Ovary (tissue), 9 donors: ENCODE measurements around the gene BAG3. TPM values are rescaled to one million over a fixed set of nuclear protein-coding genes. Genes with fewer than 3 reads are reported as not detected.

ENCODE experiments used
- DNase-seq, 5 donors: peaks; one replicate each; pipeline ENCODE4 v3.0.0-alpha.2; 2019 to 2020
- H3K27ac ChIP-seq, 2 donors: fragments of 200-600 bp; one replicate each; pipeline versions ENCODE4 v1.5.1 to v1.8.0; 2019 to 2022
- H3K27me3 ChIP-seq: fragments of 200-600 bp; one replicate; pipeline ENCODE4 v1.8.0; 2022
- H3K36me3 ChIP-seq: fragments of 200-600 bp; sonication (generic); one replicate; pipeline ENCODE4 v1.5.1; 2019
- H3K4me1 ChIP-seq: one replicate; pipeline ENCODE4 v1.8.1; 2013; ENCODE audit warnings: mild to moderate bottlenecking, moderate library complexity; ENCODE audit not compliant: insufficient read depth
- H3K4me3 ChIP-seq: fragments of 200-600 bp; sonication (generic); one replicate; pipeline ENCODE4 v1.5.1; 2017
- H3K9me3 ChIP-seq, 2 donors: fragments of 200-600 bp in 1 of 2; sonication (generic) in 1 of 2; one replicate each; pipeline versions ENCODE4 v1.5.1 to v1.8.1; 2013 to 2019; ENCODE audit warnings: mild to moderate bottlenecking in 1 of 2, moderate library complexity in 1 of 2
- EP300 ChIP-seq: sonication (generic); formaldehyde crosslinking; IDR thresholded peaks from one replicate; pipeline ENCODE4 v1.6.1; 2017; ENCODE audit warnings: antibody characterized with exemption
- POLR2A ChIP-seq: fragments of 450-650 bp; IDR thresholded peaks from one replicate; pipeline ENCODE4 v1.6.1; 2017; ENCODE audit warnings: antibody characterized with exemption, mild to moderate bottlenecking, moderate library complexity
- WGBS, 3 donors: extraction: QIAGEN DNeasy Blood & Tissue Kit in 1 of 3; methylation state at CpG; one replicate each; pipeline versions ENCODE4 v1.1.5 to v1.1.7; 2013 to 2017; 5-methylcytosine and 5-hydroxymethylcytosine counted together
- intact Hi-C, 4 donors: fragments of 100-400 bp; cut with DNase I; formaldehyde crosslinking; loops; one replicate each; pipeline versions ENCODE4 v1.11.0 to v1.15.1; 2022 to 2023
- polyA plus RNA-seq, 2 donors: library from polyadenylated mRNA; stranded (reverse); fragments of 200-250 nt in 1 of 2; fragments of 350-450 nt in 1 of 2; fragmentation: Illumina TruSeq in 1 of 2; extraction: RNeasy Lipid Tissue Mini Kit (QIAGEN cat#74804) in 1 of 2; gene quantifications; one replicate each; pipeline ENCODE4 v1.2.3, GENCODE V29; 2013 to 2014
- total RNA-seq, 7 donors: library from RNA; depleted of rRNA in 2 of 7; stranded (reverse); fragments of >200 nt in 2 of 7; fragmentation: NEBNext Ultra II Directional in 3 of 7; extraction: Animal tissue kit (Norgen Biotek cat#: 25700) in 3 of 7; gene quantifications; one replicate each; pipeline versions ENCODE4 v1.1.0 to v1.2.4, GENCODE V29; 2016 to 2023
- TF ChIP-seq, protein P1 (sequence below), 3 donors: fragments of 450-650 bp in 2 of 3; fragments of 200-600 bp in 1 of 3; IDR thresholded peaks; one replicate each; pipeline versions ENCODE4 v1.5.1 to v1.8.0; 2016 to 2022; ENCODE audit warnings: antibody characterized with exemption in 3 of 3, mild to moderate bottlenecking in 1 of 3
- donor health status: DM: no; HTN: no; CAD: no; lungs with moderate emphysema.
- donor health status: DM: no; HTN: no; CAD: no.
- donor health status: Bipolar disorder and iron deficiency.
- donor health status: DM: yes; HTN: yes; CAD: no.
- donor health status: DM: no; HTN: no; CAD: no.
- donor health status: DM: yes; HTN: yes; CAD: no.

BAG3 gene
- total and polyA plus RNA-seq, 9 donors = 13.7 to 33.5 (median 26.9) TPM

DNA sequence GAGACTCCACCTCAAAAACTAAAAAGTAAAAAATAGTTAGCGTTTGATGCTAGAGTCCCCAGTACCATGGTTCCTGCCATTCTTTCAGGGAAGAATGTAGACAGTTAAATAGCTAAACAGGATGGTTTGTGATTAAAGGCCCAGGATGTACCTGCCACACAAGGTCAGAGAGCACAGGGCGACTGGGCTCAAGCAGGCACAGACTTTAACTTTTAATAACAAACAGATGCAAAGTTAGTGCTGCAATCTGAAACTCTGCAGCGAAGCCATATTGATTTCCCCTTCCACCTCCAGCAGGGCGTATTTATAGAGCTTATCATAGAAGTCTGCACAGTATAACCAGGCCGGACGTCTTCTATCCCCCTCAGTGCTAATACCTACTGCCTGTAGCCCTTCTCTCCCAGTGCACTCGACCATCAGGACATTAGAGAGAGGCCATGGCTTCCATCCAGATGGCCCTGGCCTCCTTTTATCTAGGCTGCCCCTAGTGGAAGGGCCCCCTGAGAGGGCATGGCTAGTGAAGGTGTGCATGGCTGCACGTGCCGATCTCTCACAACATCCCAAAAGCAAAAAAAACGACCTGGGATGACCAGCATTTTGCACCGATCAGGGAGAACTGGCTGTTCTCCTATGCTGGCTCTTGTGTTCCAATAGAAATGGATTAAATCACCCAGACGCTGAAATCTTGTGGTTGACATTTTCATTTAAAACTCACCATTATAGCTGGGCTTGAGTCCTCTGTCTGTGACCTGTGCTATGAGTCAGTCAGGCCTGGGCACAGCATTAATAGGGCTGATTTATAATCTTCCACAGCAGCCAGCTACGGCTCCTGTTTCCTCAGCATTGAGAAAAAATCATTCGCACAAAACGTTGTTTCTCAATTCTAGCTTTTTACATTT lies 7.6 kb upstream of the BAG3 start:
- H3K9me3 ChIP-seq = no peaks in the 10 kb centered on the region
- H3K27ac ChIP-seq = no peak overlapping the region
- no peaks in the 10 kb centered on the region for H3K4me1 ChIP-seq
- H3K27me3 ChIP-seq = no peaks in the 10 kb centered on the region
- no peak overlapping the region for H3K4me3 ChIP-seq
- 53 to 73% (median 72%) methylated on average over 15 of the region's 15 CpGs for WGBS, 3 donors
- no peaks in the 10 kb centered on the region for H3K36me3 ChIP-seq
- intact Hi-C loops = no loop called here
- no peak for DNase-seq
- TF ChIP-seq, protein P1, sequence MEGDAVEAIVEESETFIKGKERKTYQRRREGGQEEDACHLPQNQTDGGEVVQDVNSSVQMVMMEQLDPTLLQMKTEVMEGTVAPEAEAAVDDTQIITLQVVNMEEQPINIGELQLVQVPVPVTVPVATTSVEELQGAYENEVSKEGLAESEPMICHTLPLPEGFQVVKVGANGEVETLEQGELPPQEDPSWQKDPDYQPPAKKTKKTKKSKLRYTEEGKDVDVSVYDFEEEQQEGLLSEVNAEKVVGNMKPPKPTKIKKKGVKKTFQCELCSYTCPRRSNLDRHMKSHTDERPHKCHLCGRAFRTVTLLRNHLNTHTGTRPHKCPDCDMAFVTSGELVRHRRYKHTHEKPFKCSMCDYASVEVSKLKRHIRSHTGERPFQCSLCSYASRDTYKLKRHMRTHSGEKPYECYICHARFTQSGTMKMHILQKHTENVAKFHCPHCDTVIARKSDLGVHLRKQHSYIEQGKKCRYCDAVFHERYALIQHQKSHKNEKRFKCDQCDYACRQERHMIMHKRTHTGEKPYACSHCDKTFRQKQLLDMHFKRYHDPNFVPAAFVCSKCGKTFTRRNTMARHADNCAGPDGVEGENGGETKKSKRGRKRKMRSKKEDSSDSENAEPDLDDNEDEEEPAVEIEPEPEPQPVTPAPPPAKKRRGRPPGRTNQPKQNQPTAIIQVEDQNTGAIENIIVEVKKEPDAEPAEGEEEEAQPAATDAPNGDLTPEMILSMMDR (IDR thresholded peaks at IDR 0.05) = no peak
- TF ChIP-seq POLR2A = no peak
- TF ChIP-seq EP300 = no peak

DNA sequence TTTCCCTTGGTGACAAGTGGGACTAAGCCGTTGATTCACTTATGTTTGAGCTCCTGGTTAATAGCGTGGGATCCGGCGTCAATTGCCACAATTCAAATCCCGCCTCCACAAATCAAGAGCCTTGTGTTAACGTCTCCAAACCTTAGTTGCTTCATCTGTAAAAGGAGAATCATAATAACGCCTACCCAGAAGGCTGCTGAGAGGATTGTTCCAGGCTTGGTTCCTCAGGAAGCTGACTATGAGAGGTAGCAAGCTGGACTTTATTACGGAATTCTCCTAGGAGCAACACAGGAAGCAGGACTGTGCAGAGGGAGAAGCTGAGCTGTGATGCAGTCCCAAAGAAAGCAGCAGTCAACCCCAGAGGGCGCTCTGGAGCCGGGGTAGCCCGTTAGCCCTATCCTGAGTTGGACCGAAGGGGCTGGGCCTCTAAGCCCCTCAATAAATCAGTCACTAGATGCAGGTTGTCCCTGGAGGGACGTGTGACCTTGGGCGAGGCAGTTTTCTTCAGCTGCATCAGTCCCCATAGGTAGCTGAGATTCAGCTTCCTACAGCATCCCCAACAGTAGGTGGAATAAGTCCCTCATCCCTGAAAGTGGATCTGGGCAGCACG lies 6.9 kb upstream of the BAG3 start:
- intact Hi-C loops = no loop called here
- Histone ChIP-seq H3K4me1 (no peaks in the 10 kb centered on the region), H3K4me3 (no peak overlapping the region), H3K27me3 (no peaks in the 10 kb centered on the region), H3K27ac (no peak overlapping the region), H3K36me3 (no peaks in the 10 kb centered on the region), H3K9me3 (no peaks in the 10 kb centered on the region)
- no peak for DNase-seq
- 59 to 76% (median 71%) methylated on average over 15 of the region's 15 CpGs for WGBS, 3 donors
- TF ChIP-seq, protein P1 (IDR thresholded peaks at IDR 0.05) = no peak
- no peak for TF ChIP-seq EP300
- TF ChIP-seq POLR2A = no peak

DNA sequence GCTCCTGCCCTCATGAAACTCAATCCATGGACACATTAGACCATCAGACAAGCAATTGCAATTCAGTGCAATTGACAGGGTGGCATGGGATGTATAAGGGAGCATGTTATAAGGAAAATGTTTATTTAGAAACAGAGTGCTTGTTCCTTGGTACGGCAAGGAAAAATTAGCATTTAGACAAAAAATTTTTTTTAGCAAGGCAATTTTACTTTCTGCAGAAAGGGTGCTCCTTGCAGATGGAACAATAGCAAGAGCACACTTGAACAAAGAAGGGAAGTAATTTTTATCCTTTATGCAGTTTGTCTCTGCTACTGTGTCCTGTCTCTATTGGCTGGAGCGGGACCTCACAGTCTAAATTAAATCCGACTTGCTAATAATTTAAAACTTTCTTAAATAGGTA lies 6.2 kb upstream of the BAG3 start:
- Histone ChIP-seq H3K27ac (no peak overlapping the region), H3K4me3 (no peak overlapping the region), H3K4me1 (no peaks in the 10 kb centered on the region), H3K27me3 (no peaks in the 10 kb centered on the region), H3K36me3 (no peaks in the 10 kb centered on the region), H3K9me3 (no peaks in the 10 kb centered on the region)
- intact Hi-C loops = no loop called here
- 93 to 95% (median 94%) methylated on average over 3 of the region's 3 CpGs for WGBS, 3 donors
- DNase-seq = no peak
- TF ChIP-seq EP300 = no peak

DNA sequence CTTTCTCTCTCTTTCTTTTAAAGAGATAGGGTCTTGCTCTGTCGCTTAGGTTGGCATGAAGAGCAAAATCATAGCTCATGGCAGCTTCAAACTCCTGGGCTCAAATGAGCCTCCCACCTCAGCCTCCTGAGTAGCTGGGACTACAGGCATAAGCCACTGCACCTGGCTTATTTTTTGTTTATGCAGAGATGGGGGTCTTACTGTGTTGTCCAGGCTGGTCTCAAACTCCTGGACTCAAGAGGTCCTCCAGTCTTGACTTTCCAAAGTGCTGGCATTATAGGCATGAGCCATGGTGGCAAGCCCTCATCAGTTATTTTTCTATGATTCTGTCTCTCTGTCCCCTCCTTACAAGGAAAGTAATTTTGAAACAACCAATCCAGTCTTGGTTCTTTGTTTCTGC lies 1.1 kb upstream of the BAG3 start:
- 89 to 100% (median 93%) methylated on average over 1 of the region's 1 CpG for WGBS, 3 donors
- intact Hi-C loops = loop anchor here in 2 of 4 donors (5.0 to 10.0 kb wide), 2 partner anchors 48 to 55 kb away; partner anchors contain the start of gene TIAL1 (in 1 of the 2)
- TF ChIP-seq POLR2A = no peak
- no peak for TF ChIP-seq EP300
- TF ChIP-seq, protein P1 (IDR thresholded peaks at IDR 0.05) = no peak
- no peaks in the 10 kb centered on the region for H3K27me3 ChIP-seq
- no peak overlapping the region for H3K4me3 ChIP-seq
- H3K36me3 ChIP-seq = no peaks in the 10 kb centered on the region
- H3K27ac ChIP-seq = no peak overlapping the region
- peaks cover 7% of the 10 kb centered on the region for H3K4me1 ChIP-seq
- no peak for DNase-seq
- no peaks in the 10 kb centered on the region for H3K9me3 ChIP-seq
